Stimulated activated CD8-positive, alpha-beta memory T cell treated with anti-CD3 and anti-CD28 coated beads, Interleukin-12 subunit alpha, Interleukin-12 subunit beta, amount 100 ng/mL, for 24 hours (primary cell): ENCODE results near the gene OFD1.

Experiments
- DNase-seq: peaks from one replicate; pipeline ENCODE4 v3.0.0-alpha.2; 2020; ENCODE audit errors: extremely low read depth

The OFD1 gene

GRCh38 chrX:13793897-13794296, 59.3 kb downstream of the OFD1 start:
- no peak for DNase-seq

- DNase-seq = no peak
Measured at GRCh38 chrX:13794417-13794816, 59.9 kb downstream of the OFD1 start.

GRCh38 chrX:13797512-13797911, 63.0 kb downstream of the OFD1 start:
- DNase-seq = no peak

- no peak for DNase-seq
Measured at GRCh38 chrX:13798184-13798583, 63.6 kb downstream of the OFD1 start.

- no peak for DNase-seq
Measured at GRCh38 chrX:13803116-13803515, 68.6 kb downstream of the OFD1 start.

- no peak for DNase-seq
Measured at GRCh38 chrX:13805241-13805640, 70.7 kb downstream of the OFD1 start.

GRCh38 chrX:13808293-13808692, 73.7 kb downstream of the OFD1 start:
- DNase-seq = no peak

GRCh38 chrX:13808865-13809264, 74.3 kb downstream of the OFD1 start:
- DNase-seq = no peak

- DNase-seq = no peak
Measured at GRCh38 chrX:13815664-13816063, 81.1 kb downstream of the OFD1 start.

GRCh38 chrX:13816176-13816575, 81.6 kb downstream of the OFD1 start:
- DNase-seq = no peak

GRCh38 chrX:13816643-13817627, 82.4 kb downstream of the OFD1 start, which contains the start of gene GPM6B:
Gene GPM6B (minus strand): TSS chrX:13817093. CDS start chrX:13816904, 189 bp downstream.
- no peak for DNase-seq
